HTERT RPE-1 (cell line): ENCODE data around the gene CREG2.

ENCODE experiments used
- in situ Hi-C: fragments of 300-500 bp; cut with MboI; formaldehyde crosslinking; loops from 4 replicates; pipeline ENCODE4 v1.14.3; 2020; ENCODE audit warnings: low sequenced_read_pairs

Gene CREG2

DNA sequence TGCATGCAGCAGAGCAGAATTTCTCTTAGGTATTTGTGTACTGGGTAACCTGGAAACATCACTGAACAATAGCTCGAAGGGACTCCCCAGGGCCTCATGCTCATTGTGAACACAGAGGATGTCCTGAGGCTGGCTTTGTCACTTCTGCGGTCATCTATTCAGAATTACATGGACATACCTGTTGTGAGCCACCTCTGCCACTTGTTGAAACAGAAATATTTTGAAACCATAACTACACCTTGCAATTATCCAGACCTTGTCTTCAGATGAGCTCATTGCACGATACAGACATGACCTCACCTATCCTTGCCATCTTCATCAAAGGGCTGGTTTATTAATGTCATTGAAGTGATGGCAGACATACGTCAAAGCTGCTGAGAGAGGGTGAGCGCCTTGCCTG is 23.4 kb upstream of the CREG2 start:
- in situ Hi-C loops: loop anchor here (25.0 kb wide), 1 partner anchor 452 kb away; no protein-coding TSS in a partner anchor

DNA sequence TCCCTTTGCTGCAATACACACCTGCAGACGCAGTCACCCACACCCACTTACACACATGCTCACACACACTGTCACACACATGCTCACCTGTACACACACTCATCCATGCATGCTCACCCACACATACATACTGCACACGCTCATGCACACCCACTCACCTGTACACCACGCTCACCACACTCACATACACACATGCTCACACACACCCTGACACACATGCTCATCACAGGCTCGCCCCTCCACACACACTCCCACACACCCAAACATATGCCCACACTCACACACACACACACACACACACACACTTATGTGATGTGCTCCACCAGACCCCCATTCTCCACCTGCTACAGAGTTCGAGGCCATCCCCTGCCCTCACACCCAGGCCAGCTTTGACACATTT is 22.8 kb upstream of the CREG2 start:
- in situ Hi-C loops: loop anchor here (25.0 kb wide), 1 partner anchor 452 kb away; no protein-coding TSS in a partner anchor

DNA sequence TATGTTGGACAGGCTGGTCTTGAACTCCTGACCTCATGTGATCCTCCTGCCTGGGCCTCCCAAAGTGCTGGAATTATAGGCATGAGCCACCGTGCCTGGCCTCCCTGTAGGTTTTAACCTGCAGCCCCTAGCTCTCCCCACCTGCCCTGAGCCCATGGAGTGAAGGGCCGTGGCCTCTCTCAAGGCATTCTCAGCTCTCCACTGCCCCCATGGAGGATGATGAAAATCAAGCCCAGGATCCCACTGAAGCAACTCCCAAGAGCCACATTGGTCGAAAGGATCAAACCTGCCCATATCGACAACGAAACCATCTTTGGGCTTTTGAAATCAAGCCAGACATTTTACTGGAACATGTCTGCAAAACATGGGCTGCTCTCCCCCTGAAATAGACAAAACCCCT is 22.4 kb upstream of the CREG2 start:
- in situ Hi-C loops: loop anchor here (25.0 kb wide), 1 partner anchor 453 kb away; no protein-coding TSS in a partner anchor

DNA sequence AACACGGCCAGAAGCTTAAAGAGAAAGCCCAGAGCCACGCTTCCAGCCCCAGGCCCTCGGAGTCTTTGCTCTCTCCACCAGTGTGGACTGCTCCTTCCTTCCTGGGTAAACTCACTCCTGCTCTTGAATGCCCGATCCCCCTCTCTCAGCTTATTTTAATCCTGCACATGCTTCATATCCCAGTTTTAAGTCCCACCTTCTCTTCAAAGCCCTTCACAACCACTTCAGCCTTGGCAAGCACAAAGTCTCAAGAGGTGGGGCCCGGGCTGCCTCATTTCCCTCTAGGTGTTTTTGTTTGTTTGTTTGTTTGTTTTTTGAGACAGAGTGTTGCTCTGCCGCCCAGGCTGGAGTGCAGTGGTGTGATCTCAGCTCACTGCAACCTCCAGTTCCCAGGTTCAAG is 21.6 kb upstream of the CREG2 start:
- in situ Hi-C loops: loop anchor here (25.0 kb wide), 1 partner anchor 453 kb away; no protein-coding TSS in a partner anchor

DNA sequence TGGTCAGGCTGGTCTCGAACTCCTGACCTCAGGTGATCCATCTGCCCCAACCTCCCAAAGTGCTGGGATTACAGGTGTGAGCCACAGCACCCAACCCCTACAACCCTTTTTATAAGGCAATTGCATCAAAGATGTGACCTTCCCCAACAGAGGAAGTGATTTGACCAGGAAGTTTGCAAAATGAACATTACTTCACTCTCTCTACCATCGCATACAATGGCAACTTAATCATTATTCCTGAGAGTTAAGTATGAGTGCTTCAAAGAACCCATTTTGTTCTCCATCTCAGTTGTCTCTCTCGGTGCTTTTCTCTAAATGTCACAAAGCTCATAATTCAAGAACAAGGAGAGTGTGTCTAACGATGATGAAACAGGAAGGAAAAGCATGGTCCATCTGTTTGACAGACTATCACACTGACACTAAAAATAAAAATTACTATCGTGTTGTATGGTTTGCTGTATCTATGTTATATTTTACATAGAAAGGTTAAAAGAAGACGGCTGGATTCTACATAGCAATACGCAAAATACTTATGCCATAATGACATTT is 18.1 kb upstream of the CREG2 start:
- in situ Hi-C loops: loop anchor here (25.0 kb wide), 1 partner anchor 457 kb away; no protein-coding TSS in a partner anchor

DNA sequence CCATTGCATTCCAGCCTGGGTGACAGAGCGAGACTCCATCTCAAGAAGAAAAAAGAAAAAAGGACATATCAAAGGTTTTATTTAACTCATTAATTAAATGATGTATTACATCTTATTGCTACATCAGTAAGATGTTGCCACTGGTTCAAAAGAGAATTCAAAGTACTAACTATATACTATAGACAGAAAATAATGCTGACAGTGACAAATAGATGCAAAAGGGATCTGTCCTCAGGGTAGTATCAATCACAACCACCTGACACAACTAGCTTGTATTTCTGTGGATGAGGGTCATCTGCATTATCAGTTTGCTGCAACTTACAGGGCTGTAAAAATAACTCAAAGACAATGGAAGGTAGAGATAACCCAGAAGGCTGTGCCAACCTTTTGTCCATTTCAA is 16.4 kb upstream of the CREG2 start:
- in situ Hi-C loops: loop anchor here (25.0 kb wide), 1 partner anchor 459 kb away; no protein-coding TSS in a partner anchor

DNA sequence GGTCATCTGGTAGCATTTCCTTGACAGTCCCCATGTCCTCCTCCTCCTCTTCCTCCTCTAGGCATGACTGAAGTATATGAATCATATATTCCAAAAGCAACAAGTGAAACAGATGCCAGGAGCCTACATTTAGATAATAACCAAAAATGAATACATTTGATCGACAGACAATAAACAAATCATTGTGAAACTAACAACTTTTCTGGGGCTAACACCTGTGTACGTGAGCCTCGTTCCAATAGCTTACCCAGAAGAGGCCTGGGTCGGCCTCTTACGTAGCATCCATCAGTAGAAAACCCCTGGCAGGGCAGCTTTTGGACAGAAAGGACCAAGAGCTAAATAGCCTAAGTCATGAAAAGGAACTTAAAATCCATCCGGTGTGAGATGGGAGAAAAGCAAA is 15.3 kb upstream of the CREG2 start:
- in situ Hi-C loops: loop anchor here (25.0 kb wide), 1 partner anchor 460 kb away; no protein-coding TSS in a partner anchor

DNA sequence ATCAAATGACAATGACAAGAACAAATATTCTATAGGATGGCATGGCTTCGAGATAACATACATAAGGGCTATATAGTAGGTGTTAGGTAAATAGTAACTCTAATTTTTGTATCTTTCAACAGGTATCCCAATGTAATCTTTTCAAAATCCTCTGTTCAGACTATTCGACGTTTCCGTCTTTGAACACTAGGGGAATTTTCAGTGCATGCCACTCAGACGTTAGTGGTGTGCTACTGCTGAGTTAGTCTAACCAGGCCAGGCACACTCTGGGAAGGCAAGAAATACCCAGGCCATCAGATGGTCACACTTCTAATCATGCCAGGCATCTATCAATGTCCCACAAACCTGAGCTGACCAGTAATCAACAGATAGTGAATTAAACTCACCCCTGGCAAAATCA is 14.6 kb upstream of the CREG2 start:
- in situ Hi-C loops: loop anchor here (25.0 kb wide), 1 partner anchor 460 kb away; no protein-coding TSS in a partner anchor

DNA sequence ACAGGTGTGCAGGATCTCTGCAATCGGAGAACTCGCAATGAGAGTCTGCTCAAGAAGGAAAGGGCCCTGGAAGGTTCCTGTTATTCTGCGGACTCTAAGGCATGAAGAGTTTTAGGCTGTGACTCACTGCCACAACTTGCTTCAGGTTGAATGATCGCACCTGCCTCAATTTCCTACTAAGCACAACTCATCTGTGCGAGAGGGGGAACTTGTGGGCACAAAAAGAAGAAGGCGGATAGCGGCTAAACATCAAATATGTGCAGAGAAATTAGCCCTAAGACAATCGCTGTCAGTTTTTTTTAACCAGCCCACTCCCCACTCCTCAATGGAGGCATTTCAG is 14.0 kb upstream of the CREG2 start:
- in situ Hi-C loops: loop anchor here (25.0 kb wide), 1 partner anchor 461 kb away; no protein-coding TSS in a partner anchor

DNA sequence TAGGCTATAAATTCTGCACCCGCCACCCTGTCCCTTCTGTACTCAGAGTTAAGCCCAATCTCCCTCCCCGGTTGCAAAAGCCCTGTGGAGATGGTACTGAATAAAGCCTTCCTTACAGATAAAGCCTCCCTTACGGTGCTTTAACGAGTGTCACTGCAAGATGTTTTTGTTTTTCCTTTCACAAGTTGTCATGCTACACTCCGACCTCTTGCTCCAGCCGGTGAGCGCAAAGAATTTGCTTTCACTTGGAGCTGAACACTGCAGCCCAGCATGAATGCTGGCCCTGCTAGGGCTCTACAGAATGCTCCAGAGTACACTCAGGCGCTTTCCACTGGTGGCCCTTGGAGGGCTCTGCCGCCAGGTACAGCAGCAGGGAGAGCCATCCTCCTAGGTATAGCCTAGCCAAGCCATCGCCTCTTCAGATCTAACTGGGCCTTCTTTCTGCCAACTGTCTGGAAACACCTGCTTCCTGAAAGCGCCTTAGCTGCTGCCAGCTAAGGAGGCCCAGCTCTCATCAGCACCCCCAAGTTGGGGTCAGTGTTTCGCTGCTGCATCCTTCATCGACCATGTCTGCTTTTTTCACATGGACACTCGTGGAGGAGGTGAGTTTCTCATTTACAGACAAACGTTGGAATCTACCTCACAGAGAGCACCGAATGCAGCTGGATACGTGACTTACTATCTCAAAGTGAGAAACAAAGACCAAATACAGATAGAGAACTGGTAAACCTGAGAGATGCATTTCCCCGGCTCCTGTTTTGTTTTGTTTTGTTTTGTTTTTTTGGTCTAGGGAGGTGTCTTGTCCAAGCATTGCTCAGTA is 13.4 kb upstream of the CREG2 start:
- in situ Hi-C loops: loop anchor here (25.0 kb wide), 1 partner anchor 462 kb away; no protein-coding TSS in a partner anchor

DNA sequence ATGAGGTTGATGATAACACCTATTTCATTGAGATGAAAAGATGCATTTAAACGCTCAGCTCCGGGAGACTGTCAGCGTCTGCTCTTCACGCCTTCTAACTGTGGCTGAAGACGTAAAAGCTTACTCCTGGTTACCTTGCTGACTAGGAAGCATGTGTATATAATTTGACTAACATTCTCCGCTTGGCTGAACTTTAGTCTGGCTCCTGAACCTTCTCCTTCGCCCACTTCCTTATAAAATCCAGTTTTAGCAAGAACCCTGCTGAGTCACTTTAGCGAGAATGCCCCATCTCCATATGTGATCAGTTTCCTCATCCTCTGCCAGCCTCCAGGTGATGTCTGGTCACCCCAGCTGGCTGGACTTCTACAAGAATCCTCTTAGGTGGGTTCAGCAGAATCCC is 12.7 kb upstream of the CREG2 start:
- in situ Hi-C loops: loop anchor here (25.0 kb wide), 1 partner anchor 462 kb away; no protein-coding TSS in a partner anchor

DNA sequence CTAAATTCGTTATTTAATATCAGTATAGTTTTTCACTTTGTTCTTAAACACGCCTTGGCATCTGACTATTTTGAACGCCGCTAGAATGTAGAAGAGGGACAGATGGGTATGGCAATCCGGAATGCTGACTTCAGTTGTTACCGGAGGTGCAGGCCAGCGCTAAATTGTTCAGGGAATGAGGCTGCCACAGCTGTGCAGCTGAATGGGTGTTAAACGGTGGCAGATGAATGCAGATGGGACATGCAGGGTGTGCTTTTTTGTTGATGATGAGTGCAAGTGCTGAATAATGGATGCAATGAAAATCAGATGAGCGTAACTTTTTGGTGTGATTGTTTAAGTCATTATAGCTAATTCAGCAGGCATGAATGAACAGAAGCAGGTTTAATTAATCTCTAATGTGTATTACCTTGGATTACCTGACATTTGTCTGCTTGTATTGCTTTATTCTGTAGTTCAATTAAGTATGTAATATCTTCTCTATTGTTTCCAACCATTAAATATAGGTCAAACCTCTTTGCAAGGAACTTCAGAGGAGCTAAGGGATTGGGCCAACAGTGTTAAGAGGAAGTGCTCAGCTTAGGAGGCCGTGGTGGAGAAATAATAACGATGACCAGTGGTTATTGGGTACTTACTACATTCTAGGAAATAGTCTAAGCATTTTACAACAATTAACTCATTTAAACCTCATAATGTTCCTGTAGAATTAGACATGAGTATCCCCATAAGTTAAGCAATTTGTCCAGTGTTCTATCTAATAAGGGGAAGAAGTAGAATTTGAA is 11.9 kb upstream of the CREG2 start:
- in situ Hi-C loops: no loop called here

DNA sequence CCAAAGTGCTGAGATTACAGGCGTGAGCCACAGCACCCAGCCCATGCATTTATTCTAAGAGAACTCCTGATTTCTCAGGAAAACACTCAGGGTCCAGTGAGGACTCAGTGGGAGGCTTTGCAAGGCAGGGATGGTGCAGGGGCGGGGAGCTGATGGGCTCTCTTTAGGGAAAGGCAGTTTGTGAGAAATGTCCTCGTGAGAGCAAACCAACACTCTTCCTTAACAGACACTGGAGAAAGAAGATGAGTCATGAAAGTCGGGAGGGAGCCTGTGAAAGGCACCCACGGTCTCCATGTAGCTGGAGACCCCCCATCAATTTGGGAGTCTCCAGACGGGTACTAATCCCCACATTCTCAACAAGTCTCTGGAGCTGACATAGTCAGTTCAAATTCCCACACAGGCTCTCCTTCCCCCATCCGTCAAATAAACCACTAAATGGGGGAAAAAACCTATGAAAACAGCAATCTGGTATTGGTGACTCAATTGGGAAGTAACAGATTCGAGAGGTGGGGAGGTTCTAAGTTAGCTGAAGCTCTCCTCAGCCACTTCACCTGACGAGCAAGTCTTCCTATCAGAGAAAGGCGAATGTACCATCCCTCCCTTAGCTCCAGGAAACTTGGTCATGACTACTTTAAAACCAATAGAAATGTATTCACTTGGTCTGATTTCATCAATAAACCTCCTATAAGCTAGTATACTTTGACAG is 11.0 kb upstream of the CREG2 start:
- in situ Hi-C loops: no loop called here

DNA sequence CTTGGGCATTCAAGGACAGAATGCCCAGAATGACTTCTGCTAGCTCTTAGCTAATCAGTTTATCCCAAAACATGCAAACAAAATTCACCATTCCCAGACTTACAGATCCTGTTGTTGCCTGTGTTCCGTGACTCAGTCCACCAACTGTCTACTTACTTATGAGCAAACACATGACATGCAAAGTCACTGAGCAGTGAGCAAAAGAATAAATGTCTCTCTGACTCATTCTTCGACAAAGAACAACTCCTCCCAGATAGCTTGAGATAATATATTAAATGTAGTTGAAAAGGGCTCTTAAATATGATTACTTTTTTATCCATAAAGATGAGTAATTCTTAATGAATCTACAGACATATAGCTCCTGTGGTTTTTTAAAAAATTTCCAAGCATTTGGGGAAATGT is 9.0 kb upstream of the CREG2 start:
- in situ Hi-C loops: no loop called here

DNA sequence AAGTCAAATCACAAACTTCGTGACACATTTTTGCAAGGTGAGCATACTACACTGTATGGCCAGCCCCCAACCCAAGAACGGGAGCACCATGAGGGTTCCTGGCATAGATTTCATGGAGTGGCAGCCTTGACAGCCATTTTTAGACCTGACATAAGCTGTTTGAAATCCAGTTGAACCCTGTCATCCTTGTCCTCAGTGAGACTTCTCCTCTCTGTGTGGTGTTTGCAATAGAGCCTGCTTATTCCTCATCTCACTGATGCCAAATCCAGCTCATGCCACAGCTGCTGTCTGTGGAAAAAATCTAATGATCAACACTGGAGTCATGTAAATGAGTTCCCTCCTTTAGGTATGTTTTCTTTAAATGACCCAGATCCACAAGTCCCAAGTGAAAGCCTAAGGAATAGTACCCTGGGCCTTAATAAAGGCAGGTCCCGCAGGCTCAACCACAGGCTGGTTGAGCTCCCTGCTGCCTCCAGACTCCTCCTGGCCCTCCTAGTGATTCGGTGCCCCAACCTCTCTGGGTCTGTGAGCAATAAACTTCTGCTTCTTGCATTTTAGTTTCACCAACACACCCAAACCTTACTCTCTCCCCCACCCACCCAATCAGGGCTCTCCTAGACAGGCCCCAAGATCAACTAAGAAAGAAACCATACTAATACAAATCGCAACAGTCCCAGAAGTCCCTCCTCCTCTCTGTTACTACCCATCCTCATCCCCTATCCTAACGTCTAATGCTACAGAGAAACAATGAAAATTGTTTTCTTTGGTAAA is 8.4 kb upstream of the CREG2 start:
- in situ Hi-C loops: no loop called here

DNA sequence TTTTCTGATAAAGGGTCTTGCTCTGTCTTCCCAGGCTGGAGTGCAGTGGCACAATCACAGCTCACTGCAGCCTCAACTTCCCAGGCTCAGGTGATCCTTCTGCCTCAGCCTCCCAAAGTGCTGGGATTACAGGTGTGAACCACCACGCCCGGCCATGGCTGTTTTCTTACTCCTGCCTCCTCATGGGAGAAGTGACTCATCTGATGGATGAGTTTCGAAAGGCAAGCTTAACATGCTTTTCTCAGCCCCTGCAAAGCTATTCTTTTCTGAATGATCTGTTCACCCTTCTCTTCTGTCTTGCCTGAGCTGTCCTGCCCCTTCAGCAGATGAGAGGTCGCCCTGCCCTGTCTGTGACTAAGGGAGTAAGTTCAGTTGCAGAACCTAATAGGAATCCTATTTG is 929 bp upstream of the CREG2 start:
- in situ Hi-C loops: no loop called here

DNA sequence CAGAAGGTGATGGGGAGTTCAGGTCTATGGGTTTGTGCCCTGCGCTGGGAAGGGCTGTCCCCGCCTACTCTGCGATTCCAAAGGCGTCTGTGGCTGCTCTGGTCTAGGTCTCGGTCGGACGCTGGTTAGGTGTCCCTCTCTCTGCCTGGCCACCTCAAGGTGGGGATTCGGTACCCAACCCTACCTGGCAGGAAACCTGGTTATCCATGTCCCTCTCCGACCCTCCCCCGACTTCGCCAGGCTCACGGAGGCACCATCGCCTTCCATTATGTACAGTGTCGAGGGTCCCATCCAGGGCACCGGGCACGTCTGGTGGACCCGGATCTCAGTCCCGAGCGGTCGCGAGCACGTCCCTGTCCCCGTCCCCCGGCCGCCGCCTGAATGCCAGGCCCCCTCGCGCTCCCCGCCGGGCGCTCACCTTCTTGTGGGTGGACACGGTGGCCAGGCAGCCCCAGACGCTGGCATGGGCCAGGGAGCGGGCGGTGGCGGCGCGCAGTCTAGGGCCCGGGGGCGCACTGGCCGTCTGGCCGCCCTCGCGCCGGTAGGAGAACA is 628 bp downstream of the CREG2 start:
- in situ Hi-C loops: no loop called here

DNA sequence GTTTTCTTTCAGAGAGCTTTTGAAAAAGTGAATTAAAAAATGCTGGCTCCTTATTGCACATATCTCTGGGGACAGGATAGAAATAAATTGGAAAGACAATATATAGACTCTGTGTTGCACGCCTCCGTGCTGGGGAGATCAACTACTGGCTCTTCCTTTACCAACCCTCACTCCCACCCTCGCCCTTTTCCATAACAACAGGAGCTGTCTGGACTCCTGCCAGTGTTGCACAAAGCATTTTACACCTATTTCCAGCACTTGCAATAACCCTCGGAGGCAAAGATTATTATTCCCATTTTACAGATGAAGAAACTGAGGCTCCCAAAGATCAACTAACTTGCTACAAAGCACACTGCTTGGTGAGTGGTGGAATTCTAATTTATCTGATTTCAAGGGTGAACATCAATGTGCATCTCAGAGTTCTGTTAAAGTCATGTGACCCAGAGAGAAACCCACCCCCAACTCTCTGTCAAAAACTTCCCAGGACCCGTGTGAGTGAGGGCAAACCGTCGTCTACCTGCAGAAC is 4.2 kb downstream of the CREG2 start:
- in situ Hi-C loops: no loop called here

DNA sequence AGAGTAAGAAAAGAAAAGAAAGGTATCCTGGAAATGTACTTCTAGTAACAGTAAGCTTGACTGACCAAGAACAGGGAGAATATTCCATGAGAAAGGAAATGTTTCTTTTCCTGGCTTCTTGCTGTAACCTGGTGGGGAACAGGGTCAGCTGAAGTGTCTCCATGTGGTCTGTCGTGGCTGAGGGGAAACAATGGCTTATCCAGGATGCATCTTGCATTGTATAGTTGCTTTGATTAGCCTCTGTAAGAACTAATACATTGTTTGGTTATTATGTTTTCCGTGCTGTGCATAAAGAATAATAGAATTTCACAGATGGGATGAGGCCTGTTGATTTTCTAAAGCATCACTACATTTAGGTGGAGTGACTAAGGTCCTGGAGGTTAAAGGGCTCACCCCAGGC is 4.9 kb downstream of the CREG2 start:
- in situ Hi-C loops: no loop called here
